Endothelial cell of umbilical vein (primary cell): Measurements from ENCODE around the gene PLAGL1. TPM values are rescaled to one million over a fixed set of nuclear protein-coding genes. Genes with fewer than 3 reads are reported as not detected.

ENCODE experiments used
- BruUV-seq: library from RNA; stranded (reverse); fragments of 400-500 nt; replicated peaks from 2 replicates; lab custom pipeline; 2021; lab: Mats Ljungman, UMichigan
- CTCF ChIA-PET: fragments of 300-600, 350-600 bp; sonication (Branson Sonifier 250); formaldehyde crosslinking; loops from one replicate; lab custom pipeline; 2021; ENCODE audit warnings: antibody characterized with exemption, inconsistent platforms; lab: Charles Lee
- POLR2A ChIA-PET: fragments of 300-600, 350-600 bp; sonication (Branson Sonifier 250); formaldehyde crosslinking; loops from one replicate; lab custom pipeline; 2021; ENCODE audit warnings: antibody characterized with exemption, inconsistent platforms; lab: Charles Lee
- DNase-seq: peaks from one replicate; pipeline ENCODE4 v3.0.0-alpha.2; 2011; ENCODE audit warnings: low read depth, low spot score
- FAIRE-seq: peaks from 2 replicates; lab custom pipeline; 2011; peaks lifted over from hg19 to GRCh38; lab: Jason Lieb, UNC
- H2AFZ ChIP-seq: 2 replicates; pipeline ENCODE4 v1.6.0; 2012; ENCODE audit warnings: low read depth, low read length, control low read depth, inconsistent platforms
- H3K27ac ChIP-seq: 2 replicates; pipeline ENCODE4 v1.5.1; 2011; ENCODE audit warnings: low read depth, mild to moderate bottlenecking, control low read depth, low read length, moderate library complexity; ENCODE audit not compliant: insufficient read depth
- H3K27me3 ChIP-seq, 2 experiments: 2 replicates each; pipeline versions ENCODE4 v1.6.0 to v1.6.1; 2011; ENCODE audit warnings: low read length in 2 of 2, mixed read lengths in 1 of 2; ENCODE audit not compliant: control insufficient read depth in 2 of 2, insufficient read depth in 2 of 2
- H3K36me3 ChIP-seq, 2 experiments: 2 replicates in 1 of 2; 3 replicates in 1 of 2; pipeline ENCODE4 v1.5.1; 2011; ENCODE audit warnings: low read length in 2 of 2, mild to moderate bottlenecking in 1 of 2, moderate library complexity in 1 of 2; ENCODE audit not compliant: control insufficient read depth in 2 of 2, insufficient read depth in 2 of 2; ENCODE audit errors: extremely low read depth in 1 of 2
- H3K4me1 ChIP-seq: 3 replicates; pipeline ENCODE4 v1.5.1; 2011; ENCODE audit warnings: mild to moderate bottlenecking, low read length; ENCODE audit not compliant: control insufficient read depth, insufficient read depth; ENCODE audit errors: extremely low read depth
- H3K4me2 ChIP-seq: 2 replicates; pipeline ENCODE4 v1.6.1; 2011; ENCODE audit warnings: low read length, control low read depth, mixed read lengths; ENCODE audit not compliant: insufficient read depth
- H3K4me3 ChIP-seq, 3 experiments: fragments of 200-600 bp in 1 of 3; sonication (generic), shearing (Covaris generic) in 1 of 3; replicated peaks in 1 of 3; 2 replicates each; pipeline ENCODE4 v1.5.1; 2011 to 2016; ENCODE audit warnings: control low read depth in 3 of 3, low read length in 3 of 3, mild to moderate bottlenecking in 2 of 3, inconsistent platforms in 1 of 3, low read depth in 1 of 3, moderate library complexity in 1 of 3; ENCODE audit not compliant: insufficient read depth in 1 of 3
- H3K79me2 ChIP-seq: 2 replicates; pipeline ENCODE4 v1.6.0; 2012; ENCODE audit warnings: low read length, inconsistent platforms; ENCODE audit not compliant: control insufficient read depth, insufficient read depth
- H3K9ac ChIP-seq: replicated peaks from 2 replicates; pipeline ENCODE3; 2011; ENCODE audit warnings: low read length, control low read depth; ENCODE audit not compliant: insufficient read depth; ENCODE audit errors: extremely low read depth
- H3K9me1 ChIP-seq: replicated peaks from 3 replicates; pipeline ENCODE4 v1.6.0; 2011; ENCODE audit warnings: mild to moderate bottlenecking, low read length; ENCODE audit not compliant: control insufficient read depth, insufficient read depth; ENCODE audit errors: extremely low read depth
- H3K9me3 ChIP-seq: replicated peaks from 2 replicates; pipeline ENCODE4 v1.5.1; 2012; ENCODE audit warnings: low read length, inconsistent platforms; ENCODE audit not compliant: control insufficient read depth, insufficient read depth
- H4K20me1 ChIP-seq: replicated peaks from 2 replicates; pipeline ENCODE3; 2011; ENCODE audit warnings: mild to moderate bottlenecking, low read length; ENCODE audit not compliant: control insufficient read depth, insufficient read depth; ENCODE audit errors: extremely low read depth
- EZH2 ChIP-seq: IDR thresholded peaks from 2 replicates; pipeline ENCODE4 v1.6.1; 2012; ENCODE audit warnings: borderline replicate concordance, low read depth, mild to moderate bottlenecking, moderate library complexity, low read length, inconsistent platforms; ENCODE audit not compliant: severe bottlenecking
- FOS ChIP-seq: IDR thresholded peaks from 2 replicates; pipeline ENCODE4 v1.6.1; 2011; ENCODE audit warnings: mild to moderate bottlenecking, low read length, moderate library complexity, borderline replicate concordance; ENCODE audit not compliant: insufficient read depth
- GATA2 ChIP-seq: IDR thresholded peaks from 2 replicates; pipeline ENCODE4 v1.7.0; 2011; ENCODE audit warnings: low read depth, mild to moderate bottlenecking, moderate library complexity, mixed read lengths, low read length; ENCODE audit not compliant: insufficient read length, insufficient read depth
- JUN ChIP-seq: IDR thresholded peaks from 2 replicates; pipeline ENCODE4 v1.6.1; 2011; ENCODE audit warnings: borderline replicate concordance, low read depth; ENCODE audit not compliant: insufficient read length, insufficient read depth
- dilution Hi-C: fragments of 300-500 bp; cut with MboI; formaldehyde crosslinking; loops from one replicate; pipeline ENCODE4 v1.15.0; 2019; ENCODE audit warnings: low sequenced_read_pairs; ENCODE audit not compliant: extremely low pct_ligation_motif_present
- intact Hi-C: fragments of 100-400 bp; cut with micrococcal nuclease; formaldehyde crosslinking; loops from one replicate; pipeline ENCODE4 v1.10.0; 2022
- polyA plus RNA-seq, 4 experiments: library from polyadenylated mRNA; depleted of rRNA in 3 of 4; stranded (reverse) in 3 of 4; unstranded in 1 of 4; fragments of >200 nt; gene quantifications; 2 replicates each; pipeline versions ENCODE4 v1.2.1 to v1.2.3, GENCODE V29; 2011 to 2012; ENCODE audit warnings: missing spikeins in 1 of 4
- total RNA-seq: library from RNA; stranded (reverse); gene quantifications from 2 replicates; pipeline ENCODE4 v1.2.3, GENCODE V29; 2021
- TF ChIP-seq, protein P1 (sequence below), 2 donors: IDR thresholded peaks; 1 replicate in 1 of 2; 2 replicates in 1 of 2; pipeline ENCODE4 v1.5.1; 2011; ENCODE audit warnings: low read length in 2 of 2, mild to moderate bottlenecking in 2 of 2, moderate library complexity in 2 of 2, control low read depth in 1 of 2, inconsistent platforms in 1 of 2, low read depth in 1 of 2; ENCODE audit not compliant: insufficient read depth in 1 of 2; ENCODE audit errors: extremely low read depth in 1 of 2
- TF ChIP-seq, protein P2 (sequence below): IDR thresholded peaks from 2 replicates; pipeline ENCODE4 v1.6.1; 2011; ENCODE audit not compliant: insufficient read depth, insufficient read length

PLAGL1 gene
- total and polyA plus RNA-seq, 2 donors (not counting 3 experiments of a cell fraction or from before 2014, with no cell fraction given), result 20.9 to 40.4 TPM

GRCh38 chr6:143982968-143983367, 25.1 kb downstream of the PLAGL1 start:
- no TSS peak for BruUV-seq
- FAIRE-seq (no peak), DNase-seq (no peak)
- H3K4me3 ChIP-seq, result no peak overlapping the region
- peaks cover 1 to 5% of the 10 kb centered on the region in 2 experiments for H3K27me3 ChIP-seq
- no peaks in the 10 kb centered on the region for H3K79me2 ChIP-seq
- H3K9ac ChIP-seq, result no peak overlapping the region
- H3K9me3 ChIP-seq, result no peaks in the 10 kb centered on the region
- ChIA-PET CTCF (interaction anchor here (1.0 to 1.5 kb wide), 3 partner anchors 11 to 43 kb away, joined by 3 to 4 read pairs (median 3); no protein-coding TSS in a partner anchor), POLR2A (no interaction called here)
- H2AFZ ChIP-seq, result no peak overlapping the region
- no peak overlapping the region for H3K4me2 ChIP-seq
- dilution Hi-C loops (no loop called here), intact Hi-C loops (no loop called here)
- no peak for TF ChIP-seq FOS
- no peak for TF ChIP-seq EZH2
- TF ChIP-seq, protein P1, sequence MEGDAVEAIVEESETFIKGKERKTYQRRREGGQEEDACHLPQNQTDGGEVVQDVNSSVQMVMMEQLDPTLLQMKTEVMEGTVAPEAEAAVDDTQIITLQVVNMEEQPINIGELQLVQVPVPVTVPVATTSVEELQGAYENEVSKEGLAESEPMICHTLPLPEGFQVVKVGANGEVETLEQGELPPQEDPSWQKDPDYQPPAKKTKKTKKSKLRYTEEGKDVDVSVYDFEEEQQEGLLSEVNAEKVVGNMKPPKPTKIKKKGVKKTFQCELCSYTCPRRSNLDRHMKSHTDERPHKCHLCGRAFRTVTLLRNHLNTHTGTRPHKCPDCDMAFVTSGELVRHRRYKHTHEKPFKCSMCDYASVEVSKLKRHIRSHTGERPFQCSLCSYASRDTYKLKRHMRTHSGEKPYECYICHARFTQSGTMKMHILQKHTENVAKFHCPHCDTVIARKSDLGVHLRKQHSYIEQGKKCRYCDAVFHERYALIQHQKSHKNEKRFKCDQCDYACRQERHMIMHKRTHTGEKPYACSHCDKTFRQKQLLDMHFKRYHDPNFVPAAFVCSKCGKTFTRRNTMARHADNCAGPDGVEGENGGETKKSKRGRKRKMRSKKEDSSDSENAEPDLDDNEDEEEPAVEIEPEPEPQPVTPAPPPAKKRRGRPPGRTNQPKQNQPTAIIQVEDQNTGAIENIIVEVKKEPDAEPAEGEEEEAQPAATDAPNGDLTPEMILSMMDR (IDR thresholded peaks at IDR 0.05; ENCODE audit: extremely low read depth in 1 of 2, insufficient read depth in 1 of 2, low read depth in 1 of 2, low read length in 2 of 2), result no peak
- TF ChIP-seq, protein P2, sequence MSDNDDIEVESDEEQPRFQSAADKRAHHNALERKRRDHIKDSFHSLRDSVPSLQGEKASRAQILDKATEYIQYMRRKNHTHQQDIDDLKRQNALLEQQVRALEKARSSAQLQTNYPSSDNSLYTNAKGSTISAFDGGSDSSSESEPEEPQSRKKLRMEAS, result no peak
- TF ChIP-seq JUN, result no peak
- TF ChIP-seq GATA2, result no peak
- H4K20me1 ChIP-seq, result no peaks in the 10 kb centered on the region
- no peak overlapping the region for H3K27ac ChIP-seq
- no peaks in the 10 kb centered on the region for H3K9me1 ChIP-seq
- H3K36me3 ChIP-seq, result no peaks in the 10 kb centered on the region
- H3K4me1 ChIP-seq, result no peaks in the 10 kb centered on the region
